Heart right ventricle (tissue), 16 donors: Measurements from ENCODE around the gene FHIT. TPM values are rescaled to one million over a fixed set of nuclear protein-coding genes. Genes with fewer than 3 reads are reported as not detected.

Source experiments
- ATAC-seq, 8 donors: fragments of 200-7000 bp; cut with Tn5 transposase; one replicate each; pipeline ENCODE4 v1.9.1; 2020; ENCODE audit warnings: mild to moderate bottlenecking in 8 of 8, moderate library complexity in 8 of 8, moderate number of reproducible peaks in 1 of 8
- DNase-seq, 2 donors: peaks; one replicate each; pipeline ENCODE4 v3.0.0-alpha.2; 2020
- H3K27ac ChIP-seq, 10 donors: fragments of 200-600 bp; sonication (generic) in 2 of 10; one replicate each; pipeline versions ENCODE4 v1.5.0 to v1.8.0; 2020 to 2022; ENCODE audit warnings: mild to moderate bottlenecking in 3 of 10
- H3K27me3 ChIP-seq, 7 donors: fragments of 200-600 bp; one replicate each; pipeline ENCODE4 v1.8.0; 2021 to 2022; ENCODE audit warnings: mild to moderate bottlenecking in 2 of 7
- H3K36me3 ChIP-seq, 9 donors: fragments of 200-600 bp; sonication (generic) in 1 of 9; one replicate each; pipeline versions ENCODE4 v1.5.0 to v1.8.0; 2020 to 2022; ENCODE audit warnings: mild to moderate bottlenecking in 2 of 9
- H3K4me1 ChIP-seq, 9 donors: fragments of 200-600 bp; sonication (generic) in 1 of 9; one replicate each; pipeline versions ENCODE4 v1.5.0 to v1.8.0; 2020 to 2022; ENCODE audit warnings: mild to moderate bottlenecking in 4 of 9
- H3K4me3 ChIP-seq, 10 donors: fragments of 200-600 bp; sonication (generic) in 2 of 10; one replicate each; pipeline versions ENCODE4 v1.5.0 to v1.8.0; 2020 to 2022; ENCODE audit warnings: mild to moderate bottlenecking in 7 of 10, moderate library complexity in 2 of 10
- H3K9me3 ChIP-seq, 11 donors: fragments of 200-600 bp in 10 of 11; sonication (generic) in 2 of 11; one replicate each; pipeline versions ENCODE4 v1.5.0 to v1.8.0; 2013 to 2022; ENCODE audit warnings: mild to moderate bottlenecking in 2 of 11, control low read depth in 1 of 11, moderate library complexity in 1 of 11
- CTCF ChIP-seq, 9 donors: fragments of 200-600 bp; sonication (generic) in 2 of 9; IDR thresholded peaks; one replicate each; pipeline versions ENCODE4 v1.5.0 to v1.8.0; 2021 to 2022; ENCODE audit warnings: antibody characterized with exemption in 9 of 9, mild to moderate bottlenecking in 5 of 9, moderate library complexity in 1 of 9
- WGBS, 2 donors: extraction: QIAGEN DNeasy Blood & Tissue Kit; methylation state at CpG; one replicate each; pipeline ENCODE4 v1.1.7; 2013; ENCODE audit warnings: inconsistent platforms in 1 of 2; 5-methylcytosine and 5-hydroxymethylcytosine counted together
- intact Hi-C, 10 donors: fragments of 100-400 bp; cut with DNase I; formaldehyde crosslinking; loops; one replicate each; pipeline versions ENCODE4 v1.11.1 to v1.14.2; 2022
- polyA plus RNA-seq, 2 donors: library from polyadenylated mRNA; stranded (reverse); fragments of 200-250 nt; gene quantifications; one replicate each; pipeline ENCODE4 v1.2.3, GENCODE V29; 2013
- total RNA-seq, 10 donors: library from RNA; stranded (reverse); fragmentation: NEBNext Ultra II Directional in 3 of 10; extraction: Animal tissue kit (Norgen Biotek cat#: 25700) in 3 of 10; gene quantifications; one replicate each; pipeline versions ENCODE4 v1.2.1 to v1.2.4, GENCODE V29; 2021 to 2023
- donor health status: Arrhythmogenic right ventricular cardiomyopathy.
- donor health status: ischemic (EF 13 %, LVEDD 7.1; RV severe dilation, severe dysfunction).
- donor health status: healthy with polysubstance abuse.
- donor health status: DM: no; HTN: yes; CAD: no.
- donor health status: DM: no; HTN: no; CAD: no.
- donor health status: ischemic (EF 25% LVEDD 6.9; RV normal size, moderate dysfunction).
- donor health status: ischemic (EF 25% LVEDD 5.7; RV mildly dilated, moderate dysfunction).
- donor health status: healthy.
- donor health status: DM: yes; HTN: yes; CAD: no.
- donor health status: Ischemic cardiomyopathy.
- donor health status: ischemic (EF 35%, LVEDD 5.7; RV mildly dilated, moderate dysfunction).
- donor health status: nonischemic (EF 11% LVEDD 7.7; RV severe dilation, severe dysfunction).
- donor health status: DM: yes; HTN: yes; CAD: no.
- donor health status: PGD.
- donor health status: ischemic (EF 29% LVEDD 5.4; RV normal size, mild dysfunction).
- donor health status: nonischemic (EF 23%, LVEDD 6.1; RV moderate dilation, normal function).

The FHIT gene
- total and polyA plus RNA-seq, 12 donors, result 4.7 to 25.5 (median 18.3) TPM

DNA sequence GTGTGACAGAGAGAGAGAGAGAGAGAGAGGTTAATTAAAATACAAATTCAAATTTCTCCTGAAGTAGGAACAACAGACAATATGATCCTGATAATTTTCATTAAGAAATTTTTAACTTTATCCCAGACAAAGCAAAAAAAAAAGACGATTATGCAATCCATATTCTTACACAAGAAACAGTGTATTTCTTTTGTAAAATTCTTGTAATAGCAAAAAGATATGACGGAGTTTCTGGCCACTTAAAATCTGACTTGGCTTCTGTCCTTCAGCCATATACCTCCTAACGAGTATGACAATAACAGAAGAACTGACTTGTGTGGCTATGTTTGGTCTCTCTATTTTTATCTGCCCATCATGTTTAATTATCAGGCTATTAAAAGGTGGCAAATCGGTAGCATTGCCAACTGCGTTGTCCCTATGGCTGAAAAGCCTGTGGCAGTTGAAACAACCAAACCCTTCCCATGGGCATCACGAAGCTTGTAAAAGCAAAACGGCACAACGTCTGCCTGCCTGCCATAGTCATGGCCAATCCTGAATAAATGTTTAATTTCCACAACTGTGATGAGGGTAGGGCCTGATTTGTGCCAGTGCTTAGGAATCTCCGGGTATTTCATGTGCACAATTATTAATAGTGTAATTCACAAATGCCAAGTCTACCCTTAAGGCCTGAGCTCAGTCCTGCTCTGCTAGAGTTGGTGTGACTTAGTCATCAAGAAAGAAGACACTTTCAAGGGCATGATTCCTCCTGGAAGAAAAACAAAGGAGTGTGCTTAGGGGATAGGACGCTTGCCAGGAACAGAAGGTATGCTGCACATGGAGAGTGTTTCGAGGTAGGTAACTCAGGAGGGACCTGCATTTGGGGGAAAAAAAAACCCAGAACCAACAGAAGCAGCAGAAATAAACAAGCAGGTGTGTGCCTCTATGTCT lies 1090.2 kb downstream of the FHIT start:
- Histone ChIP-seq H3K27me3 (no peaks in the 10 kb centered on the region), H3K9me3 (no peaks in the 10 kb centered on the region), H3K4me3 (no peak overlapping the region), H3K36me3 (no peaks in the 10 kb centered on the region), H3K4me1 (peaks cover 0 to 4% (median 0%) of the 10 kb centered on the region in 9 donors), H3K27ac (no peak overlapping the region)
- intact Hi-C loops, result no loop called here
- ATAC-seq (peak in 1 of 8 donors; percentile 44), DNase-seq (no peak)
- WGBS, 2 donors, result 72 to 74% methylated on average over 11 of the region's 11 CpGs
- TF ChIP-seq CTCF (IDR thresholded peaks at IDR 0.05), result no peak

DNA sequence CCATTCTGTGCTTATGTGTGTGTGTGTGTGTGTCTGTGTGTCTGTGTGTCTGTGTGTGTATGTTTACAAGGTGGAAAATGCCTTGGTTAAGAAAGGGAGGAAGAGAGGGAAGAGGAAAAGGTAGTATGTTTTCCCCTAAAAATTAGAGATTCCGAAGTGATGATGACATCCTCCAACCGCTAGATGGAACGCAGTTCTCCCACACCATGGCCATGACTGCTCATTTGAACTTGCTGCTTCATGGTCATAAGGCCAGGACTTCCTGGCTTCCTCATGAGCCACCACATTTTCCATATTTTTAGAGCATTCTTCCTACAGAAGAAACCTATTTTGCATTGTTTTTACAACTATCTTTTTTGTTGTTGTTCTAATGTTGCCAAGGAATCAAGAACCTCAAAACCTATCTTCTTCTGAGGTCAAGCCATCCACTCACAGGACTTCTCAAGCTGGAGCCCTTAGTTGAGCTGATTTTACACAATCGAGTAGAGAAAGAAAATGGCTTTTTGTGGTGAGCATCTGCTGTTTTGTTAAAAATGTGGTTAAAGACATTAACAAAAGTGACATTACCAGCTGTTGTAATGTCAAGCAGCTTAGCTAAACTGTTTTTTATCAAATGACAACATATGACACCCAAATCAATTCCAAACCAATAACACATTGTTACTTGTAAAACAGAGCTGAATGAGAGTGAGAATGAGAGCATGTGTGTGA lies 1091.0 kb downstream of the FHIT start:
- intact Hi-C loops, result no loop called here
- Histone ChIP-seq H3K9me3 (no peaks in the 10 kb centered on the region), H3K36me3 (no peaks in the 10 kb centered on the region), H3K27me3 (no peaks in the 10 kb centered on the region), H3K27ac (no peak overlapping the region), H3K4me3 (no peak overlapping the region), H3K4me1 (peaks cover 0 to 4% (median 0%) of the 10 kb centered on the region in 9 donors)
- no peak for DNase-seq
- WGBS, 2 donors, result 80 to 82% methylated on average over 4 of the region's 4 CpGs
- no peak for TF ChIP-seq CTCF (IDR thresholded peaks at IDR 0.05)
- no peak for ATAC-seq

GRCh38 chr3:60158035-60158434 lies 1093.2 kb downstream of the FHIT start:
- H3K27ac ChIP-seq, result no peak overlapping the region
- DNase-seq, result no peak
- H3K9me3 ChIP-seq, result no peaks in the 10 kb centered on the region
- no peaks in the 10 kb centered on the region for H3K27me3 ChIP-seq
- no peaks in the 10 kb centered on the region for H3K36me3 ChIP-seq
- 99 to 100% methylated on average over 2 of the region's 2 CpGs for whole genome bisulfite sequencing, 2 donors
- TF ChIP-seq CTCF (IDR thresholded peaks at IDR 0.05), result no peak
- H3K4me3 ChIP-seq, result no peak overlapping the region
- intact Hi-C loops, result no loop called here
- ATAC-seq, result no peak
- peaks cover 0 to 4% (median 0%) of the 10 kb centered on the region in 9 donors for H3K4me1 ChIP-seq

GRCh38 chr3:60154011-60154410 lies 1097.2 kb downstream of the FHIT start:
- no peaks in the 10 kb centered on the region for H3K9me3 ChIP-seq
- intact Hi-C loops, result no loop called here
- H3K27ac ChIP-seq, result no peak overlapping the region
- no peak for TF ChIP-seq CTCF (IDR thresholded peaks at IDR 0.05)
- no peak overlapping the region for H3K4me3 ChIP-seq
- ATAC-seq (no peak), DNase-seq (no peak)
- H3K27me3 ChIP-seq, result no peaks in the 10 kb centered on the region
- peaks cover 0 to 4% (median 0%) of the 10 kb centered on the region in 9 donors for H3K4me1 ChIP-seq
- H3K36me3 ChIP-seq, result no peaks in the 10 kb centered on the region
- 80 to 96% methylated on average over 4 of the region's 4 CpGs for WGBS, 2 donors
